H9 (cell line): ENCODE data around the gene CEP170B. TPM values are rescaled to one million over a fixed set of nuclear protein-coding genes. Genes with fewer than 3 reads are reported as not detected.

Source experiments
- DNase-seq: peaks from one replicate; pipeline ENCODE4 v3.0.0-alpha.2; 2017
- H2AFZ ChIP-seq: one replicate; pipeline ENCODE4 v1.6.1; 2013; ENCODE audit warnings: mild to moderate bottlenecking, low read length, control low read depth, moderate library complexity
- H2AK5ac ChIP-seq: 2 replicates; pipeline ENCODE4 v1.6.1; 2013; ENCODE audit warnings: low read length, control low read depth, mixed read lengths; ENCODE audit not compliant: insufficient read length
- H2BK120ac ChIP-seq: one replicate; pipeline ENCODE4 v1.6.1; 2013; ENCODE audit warnings: low read depth, mild to moderate bottlenecking, low read length, control low read depth, inconsistent platforms; ENCODE audit not compliant: poor library complexity, severe bottlenecking
- H2BK12ac ChIP-seq: 2 replicates; pipeline ENCODE4 v1.6.1; 2013; ENCODE audit warnings: low read length, control low read depth, mixed read lengths, low read depth; ENCODE audit not compliant: insufficient read length
- H2BK15ac ChIP-seq: 2 replicates; pipeline ENCODE4 v1.6.1; 2013; ENCODE audit warnings: low read depth, low read length, control low read depth
- H2BK20ac ChIP-seq: one replicate; pipeline ENCODE4 v1.6.1; 2013; ENCODE audit warnings: low read depth, mild to moderate bottlenecking, low read length, control low read depth, inconsistent platforms; ENCODE audit not compliant: poor library complexity, severe bottlenecking
- H2BK5ac ChIP-seq: 2 replicates; pipeline ENCODE4 v1.6.1; 2013; ENCODE audit warnings: low read length, control low read depth, mixed read lengths; ENCODE audit not compliant: insufficient read length
- H3K14ac ChIP-seq: 2 replicates; pipeline ENCODE4 v1.6.1; 2013; ENCODE audit warnings: low read length, control low read depth; ENCODE audit not compliant: insufficient read depth
- H3K18ac ChIP-seq: 2 replicates; pipeline ENCODE4 v1.6.1; 2013; ENCODE audit warnings: low read depth, mild to moderate bottlenecking, mixed read lengths, low read length, control low read depth; ENCODE audit not compliant: insufficient read length
- H3K23ac ChIP-seq: 2 replicates; pipeline ENCODE4 v1.6.1; 2013; ENCODE audit warnings: low read length, control low read depth, mixed read lengths, low read depth; ENCODE audit not compliant: insufficient read length
- H3K23me2 ChIP-seq: 2 replicates; pipeline ENCODE4 v1.6.1; 2013; ENCODE audit warnings: low read depth, mild to moderate bottlenecking, mixed read lengths, low read length, control low read depth; ENCODE audit not compliant: insufficient read length, poor library complexity, severe bottlenecking
- H3K27ac ChIP-seq: 2 replicates; pipeline ENCODE4 v1.5.1; 2013; ENCODE audit warnings: low read length, control low read depth, mixed read lengths, low read depth; ENCODE audit not compliant: insufficient read length
- H3K27me3 ChIP-seq: 2 replicates; pipeline ENCODE4 v1.6.1; 2013; ENCODE audit warnings: low read length, control low read depth, inconsistent platforms; ENCODE audit not compliant: insufficient read depth
- H3K4ac ChIP-seq: 2 replicates; pipeline ENCODE4 v1.6.1; 2013; ENCODE audit warnings: low read depth, mild to moderate bottlenecking, control low read depth, inconsistent platforms, low read length, moderate library complexity
- H3K4me1 ChIP-seq: 2 replicates; pipeline ENCODE4 v1.6.1; 2013; ENCODE audit warnings: low read length, control low read depth, inconsistent platforms; ENCODE audit not compliant: insufficient read depth
- H3K4me2 ChIP-seq: 2 replicates; pipeline ENCODE4 v1.6.1; 2013; ENCODE audit warnings: low read length, control low read depth, mixed read lengths; ENCODE audit not compliant: insufficient read length, insufficient read depth
- H3K56ac ChIP-seq: 2 replicates; pipeline ENCODE4 v1.6.1; 2013; ENCODE audit warnings: low read depth, mild to moderate bottlenecking, mixed read lengths, low read length, control low read depth; ENCODE audit not compliant: insufficient read length
- H3K79me1 ChIP-seq: 2 replicates; pipeline ENCODE4 v1.6.1; 2013; ENCODE audit warnings: low read depth, mild to moderate bottlenecking, moderate library complexity, low read length, control low read depth, inconsistent platforms; ENCODE audit not compliant: insufficient read depth, poor library complexity, severe bottlenecking
- H3K79me2 ChIP-seq: 2 replicates; pipeline ENCODE4 v1.6.1; 2013; ENCODE audit warnings: low read length, control low read depth, inconsistent platforms; ENCODE audit not compliant: insufficient read depth
- H3K9ac ChIP-seq: 2 replicates; pipeline ENCODE4 v1.6.1; 2013; ENCODE audit warnings: low read length, control low read depth, mixed read lengths; ENCODE audit not compliant: insufficient read length; ENCODE audit errors: extremely low read depth
- H3K9me3 ChIP-seq: one replicate; pipeline ENCODE4 v1.6.1; 2013; ENCODE audit warnings: low read depth, low read length, inconsistent platforms; ENCODE audit not compliant: control insufficient read depth
- H3T11ph ChIP-seq: one replicate; pipeline ENCODE4 v1.6.1; 2013; ENCODE audit warnings: mild to moderate bottlenecking, low read length, control low read depth, inconsistent platforms
- H4K20me1 ChIP-seq: one replicate; pipeline ENCODE4 v1.6.1; 2013; ENCODE audit not compliant: control insufficient read depth, insufficient read length, insufficient read depth
- H4K5ac ChIP-seq: 2 replicates; pipeline ENCODE4 v1.6.1; 2013; ENCODE audit warnings: low read depth, mild to moderate bottlenecking, mixed read lengths, low read length, control low read depth; ENCODE audit not compliant: insufficient read length
- H4K8ac ChIP-seq: replicated peaks from 2 replicates; pipeline ENCODE4 v1.6.1; 2013; ENCODE audit warnings: low read length, control low read depth, mixed read lengths, low read depth; ENCODE audit not compliant: insufficient read length
- H4K91ac ChIP-seq: 2 replicates; pipeline ENCODE4 v1.6.1; 2013; ENCODE audit warnings: low read depth, mild to moderate bottlenecking, moderate library complexity, mixed read lengths, low read length, control low read depth; ENCODE audit not compliant: insufficient read length
- H3K27ac Mint-ChIP-seq, 3 experiments: 2 replicates in 2 of 3; 3 replicates in 1 of 3; pipeline ENCODE4 v1.8.0; 2020 to 2021; ENCODE audit warnings: mixed read lengths in 3 of 3, mild to moderate bottlenecking in 1 of 3, moderate library complexity in 1 of 3
- H3K27me3 Mint-ChIP-seq: 2 replicates; pipeline ENCODE4 v1.8.0; 2021; ENCODE audit warnings: low read depth, mild to moderate bottlenecking, moderate library complexity, mixed read lengths
- H3K36me3 Mint-ChIP-seq, 3 experiments: 2 replicates in 2 of 3; 3 replicates in 1 of 3; pipeline ENCODE4 v1.8.0; 2020 to 2021; ENCODE audit warnings: low read depth in 3 of 3, mixed read lengths in 3 of 3; ENCODE audit not compliant: insufficient read depth in 1 of 3
- H3K4me1 Mint-ChIP-seq, 2 experiments: 2 replicates each; pipeline ENCODE4 v1.8.0; 2020; ENCODE audit warnings: mixed read lengths in 2 of 2
- H3K4me3 Mint-ChIP-seq, 2 experiments: 2 replicates in 1 of 2; 3 replicates in 1 of 2; pipeline ENCODE4 v1.8.0; 2020 to 2021; ENCODE audit warnings: mild to moderate bottlenecking in 2 of 2, mixed read lengths in 2 of 2, moderate library complexity in 1 of 2
- H3K9me3 Mint-ChIP-seq, 2 experiments: 2 replicates in 1 of 2; 3 replicates in 1 of 2; pipeline ENCODE4 v1.8.0; 2020; ENCODE audit warnings: mild to moderate bottlenecking in 2 of 2, mixed read lengths in 2 of 2, moderate library complexity in 1 of 2
- WGBS: extraction: QIAGEN DNeasy Blood & Tissue Kit; methylation state at CpG from one replicate; pipeline ENCODE4 v1.1.7; 2013; ENCODE audit warnings: missing lambda C conversion rate, low lambda C conversion rate, mixed read lengths; ENCODE audit not compliant: insufficient read length; ENCODE audit errors: extremely low coverage; 5-methylcytosine and 5-hydroxymethylcytosine counted together
- total RNA-seq: library from RNA; stranded (reverse); gene quantifications from 2 replicates; pipeline ENCODE4 v1.2.1, GENCODE V29; 2021
- TF ChIP-seq, protein P1 (sequence below): fragments of 200-600 bp; sonication (generic); conservative IDR thresholded peaks from 3 replicates; pipeline ENCODE4 v1.8.0; 2021; ENCODE audit warnings: antibody characterized with exemption, mild to moderate bottlenecking

The CEP170B gene
- total RNA-seq, 1 experiment from 2014 or later = 28.8 TPM

DNA sequence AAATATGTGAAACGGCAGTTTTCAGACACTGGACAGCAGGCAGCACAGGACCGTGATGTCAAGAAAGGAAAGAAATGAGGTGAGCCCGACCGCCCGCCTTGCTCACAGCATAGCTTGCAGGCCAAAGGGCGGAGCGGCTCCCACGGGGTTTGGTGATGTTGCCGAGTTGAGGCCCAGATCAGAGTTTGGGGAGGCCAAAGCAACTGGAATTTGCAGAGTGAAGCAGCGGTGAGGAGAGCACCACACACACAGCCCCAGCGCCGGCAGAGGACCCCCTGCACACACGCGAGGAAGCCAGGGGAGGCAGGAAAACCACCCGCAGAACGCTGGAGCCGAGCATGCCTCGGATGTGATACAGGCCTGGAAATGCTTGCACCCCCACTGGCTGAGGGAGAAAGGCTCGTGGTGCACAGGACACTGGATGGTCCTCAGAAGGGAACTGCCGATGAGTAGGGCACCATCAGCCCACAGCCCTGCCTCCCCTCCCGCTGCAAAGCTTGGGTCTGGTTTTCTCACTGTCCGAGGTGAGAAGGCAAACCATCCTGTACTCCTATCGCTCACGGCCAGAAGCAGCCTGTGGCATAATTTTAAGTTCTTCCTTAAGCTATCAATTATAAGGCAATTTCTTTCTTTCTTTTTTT is 33.9 kb downstream of the CEP170B start:
- TF ChIP-seq, protein P1, sequence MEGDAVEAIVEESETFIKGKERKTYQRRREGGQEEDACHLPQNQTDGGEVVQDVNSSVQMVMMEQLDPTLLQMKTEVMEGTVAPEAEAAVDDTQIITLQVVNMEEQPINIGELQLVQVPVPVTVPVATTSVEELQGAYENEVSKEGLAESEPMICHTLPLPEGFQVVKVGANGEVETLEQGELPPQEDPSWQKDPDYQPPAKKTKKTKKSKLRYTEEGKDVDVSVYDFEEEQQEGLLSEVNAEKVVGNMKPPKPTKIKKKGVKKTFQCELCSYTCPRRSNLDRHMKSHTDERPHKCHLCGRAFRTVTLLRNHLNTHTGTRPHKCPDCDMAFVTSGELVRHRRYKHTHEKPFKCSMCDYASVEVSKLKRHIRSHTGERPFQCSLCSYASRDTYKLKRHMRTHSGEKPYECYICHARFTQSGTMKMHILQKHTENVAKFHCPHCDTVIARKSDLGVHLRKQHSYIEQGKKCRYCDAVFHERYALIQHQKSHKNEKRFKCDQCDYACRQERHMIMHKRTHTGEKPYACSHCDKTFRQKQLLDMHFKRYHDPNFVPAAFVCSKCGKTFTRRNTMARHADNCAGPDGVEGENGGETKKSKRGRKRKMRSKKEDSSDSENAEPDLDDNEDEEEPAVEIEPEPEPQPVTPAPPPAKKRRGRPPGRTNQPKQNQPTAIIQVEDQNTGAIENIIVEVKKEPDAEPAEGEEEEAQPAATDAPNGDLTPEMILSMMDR = no peak
- no peak overlapping the region for H2AK5ac ChIP-seq
- no peaks in the 10 kb centered on the region for H3K9me3 Mint-ChIP-seq
- H4K8ac ChIP-seq = no peak overlapping the region
- no peak overlapping the region for H3K18ac ChIP-seq
- H3T11ph ChIP-seq = no peak overlapping the region
- no peak overlapping the region for H3K4me2 ChIP-seq
- peaks cover 41% of the 10 kb centered on the region for H3K27me3 Mint-ChIP-seq
- H3K14ac ChIP-seq = no peak overlapping the region
- H2BK120ac ChIP-seq = no peak overlapping the region
- no peaks in the 10 kb centered on the region for H4K20me1 ChIP-seq
- no CpG with 5 or more reads among the region's 24 CpGs for WGBS
- H3K9me3 ChIP-seq = no peaks in the 10 kb centered on the region
- no peak overlapping the region for H2BK12ac ChIP-seq
- no peak overlapping the region for H2AFZ ChIP-seq
- H3K4me1 Mint-ChIP-seq = peaks cover 0 to 4% of the 10 kb centered on the region in 2 experiments; a peak in 1 of 4 replicates
- no peak overlapping the region for H3K27ac Mint-ChIP-seq
- H3K27me3 ChIP-seq = no peaks in the 10 kb centered on the region
- H3K4ac ChIP-seq = no peak overlapping the region
- no peak overlapping the region for H2BK5ac ChIP-seq
- no peaks in the 10 kb centered on the region for H3K23me2 ChIP-seq
- no peak overlapping the region for H3K4me3 Mint-ChIP-seq
- no peak overlapping the region for H3K23ac ChIP-seq
- H4K5ac ChIP-seq = no peak overlapping the region
- no peaks in the 10 kb centered on the region for H3K79me2 ChIP-seq
- H3K9ac ChIP-seq = no peak overlapping the region
- no peak overlapping the region for H2BK15ac ChIP-seq
- H3K36me3 Mint-ChIP-seq = no peaks in the 10 kb centered on the region
- H4K91ac ChIP-seq = no peak overlapping the region
- no peak overlapping the region for H2BK20ac ChIP-seq
- H3K79me1 ChIP-seq = no peaks in the 10 kb centered on the region
- no peak overlapping the region for H3K56ac ChIP-seq
- H3K27ac ChIP-seq = no peak overlapping the region
- peak; percentile 30 for DNase-seq
- H3K4me1 ChIP-seq = no peaks in the 10 kb centered on the region
